ENCODE measurements around the gene SUDS3.

DNA sequence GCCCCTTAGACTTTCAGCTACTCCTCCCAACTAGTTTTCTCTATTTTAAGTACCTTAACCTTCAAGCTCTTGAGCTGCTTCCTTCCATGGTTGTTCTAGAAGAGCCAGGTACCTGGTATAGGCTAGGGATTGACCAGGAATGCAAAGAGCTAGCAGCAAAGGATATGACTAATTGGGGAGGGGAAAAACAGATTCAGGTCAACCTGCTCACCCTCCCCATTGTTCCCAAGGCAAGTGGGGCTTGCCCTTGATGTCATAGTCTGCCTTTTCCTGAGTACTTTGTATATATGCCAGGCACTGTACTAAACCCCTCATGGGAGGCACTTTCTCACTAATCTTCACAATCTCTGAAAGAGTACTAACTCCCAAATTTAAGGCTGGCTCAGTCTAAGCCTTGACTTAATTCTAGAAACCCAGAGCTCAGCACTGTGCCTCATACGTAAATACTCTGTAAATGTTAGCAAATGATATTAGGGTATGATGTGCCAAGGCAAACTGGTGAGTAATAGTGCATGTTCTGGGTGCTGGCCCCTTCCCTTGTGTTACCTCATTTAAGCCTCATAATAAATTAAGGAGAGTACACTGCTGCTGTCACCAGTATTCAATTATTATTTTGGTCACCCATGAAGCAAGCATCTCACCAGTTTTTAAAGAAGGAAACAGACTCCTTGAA, 42.2 kb downstream of the SUDS3 start:
- TF ChIP-seq, protein P1, sequence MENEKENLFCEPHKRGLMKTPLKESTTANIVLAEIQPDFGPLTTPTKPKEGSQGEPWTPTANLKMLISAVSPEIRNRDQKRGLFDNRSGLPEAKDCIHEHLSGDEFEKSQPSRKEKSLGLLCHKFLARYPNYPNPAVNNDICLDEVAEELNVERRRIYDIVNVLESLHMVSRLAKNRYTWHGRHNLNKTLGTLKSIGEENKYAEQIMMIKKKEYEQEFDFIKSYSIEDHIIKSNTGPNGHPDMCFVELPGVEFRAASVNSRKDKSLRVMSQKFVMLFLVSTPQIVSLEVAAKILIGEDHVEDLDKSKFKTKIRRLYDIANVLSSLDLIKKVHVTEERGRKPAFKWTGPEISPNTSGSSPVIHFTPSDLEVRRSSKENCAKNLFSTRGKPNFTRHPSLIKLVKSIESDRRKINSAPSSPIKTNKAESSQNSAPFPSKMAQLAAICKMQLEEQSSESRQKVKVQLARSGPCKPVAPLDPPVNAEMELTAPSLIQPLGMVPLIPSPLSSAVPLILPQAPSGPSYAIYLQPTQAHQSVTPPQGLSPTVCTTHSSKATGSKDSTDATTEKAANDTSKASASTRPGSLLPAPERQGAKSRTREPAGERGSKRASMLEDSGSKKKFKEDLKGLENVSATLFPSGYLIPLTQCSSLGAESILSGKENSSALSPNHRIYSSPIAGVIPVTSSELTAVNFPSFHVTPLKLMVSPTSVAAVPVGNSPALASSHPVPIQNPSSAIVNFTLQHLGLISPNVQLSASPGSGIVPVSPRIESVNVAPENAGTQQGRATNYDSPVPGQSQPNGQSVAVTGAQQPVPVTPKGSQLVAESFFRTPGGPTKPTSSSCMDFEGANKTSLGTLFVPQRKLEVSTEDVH (IDR thresholded peaks at IDR 0.05; ENCODE audit: low read depth, partially characterized antibody), result no peak
- no peak for TF ChIP-seq CBX5 (IDR thresholded peaks at IDR 0.05; ENCODE audit: low read depth)
- TF ChIP-seq POLR2A (IDR thresholded peaks at IDR 0.05; ENCODE audit: low read depth, low read length), result no peak
- TF ChIP-seq, protein P2, sequence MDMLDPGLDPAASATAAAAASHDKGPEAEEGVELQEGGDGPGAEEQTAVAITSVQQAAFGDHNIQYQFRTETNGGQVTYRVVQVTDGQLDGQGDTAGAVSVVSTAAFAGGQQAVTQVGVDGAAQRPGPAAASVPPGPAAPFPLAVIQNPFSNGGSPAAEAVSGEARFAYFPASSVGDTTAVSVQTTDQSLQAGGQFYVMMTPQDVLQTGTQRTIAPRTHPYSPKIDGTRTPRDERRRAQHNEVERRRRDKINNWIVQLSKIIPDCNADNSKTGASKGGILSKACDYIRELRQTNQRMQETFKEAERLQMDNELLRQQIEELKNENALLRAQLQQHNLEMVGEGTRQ (IDR thresholded peaks at IDR 0.05; ENCODE audit: borderline replicate concordance, low read depth, low read length), result no peak
- no peak for TF ChIP-seq SPI1 (IDR thresholded peaks at IDR 0.05; ENCODE audit: borderline replicate concordance, insufficient read depth, low read depth, low read length)
- TF ChIP-seq EZH2 (IDR thresholded peaks at IDR 0.05; ENCODE audit: borderline replicate concordance, control insufficient read depth, low read depth, low read length), result no peak
- TF ChIP-seq, protein P3, sequence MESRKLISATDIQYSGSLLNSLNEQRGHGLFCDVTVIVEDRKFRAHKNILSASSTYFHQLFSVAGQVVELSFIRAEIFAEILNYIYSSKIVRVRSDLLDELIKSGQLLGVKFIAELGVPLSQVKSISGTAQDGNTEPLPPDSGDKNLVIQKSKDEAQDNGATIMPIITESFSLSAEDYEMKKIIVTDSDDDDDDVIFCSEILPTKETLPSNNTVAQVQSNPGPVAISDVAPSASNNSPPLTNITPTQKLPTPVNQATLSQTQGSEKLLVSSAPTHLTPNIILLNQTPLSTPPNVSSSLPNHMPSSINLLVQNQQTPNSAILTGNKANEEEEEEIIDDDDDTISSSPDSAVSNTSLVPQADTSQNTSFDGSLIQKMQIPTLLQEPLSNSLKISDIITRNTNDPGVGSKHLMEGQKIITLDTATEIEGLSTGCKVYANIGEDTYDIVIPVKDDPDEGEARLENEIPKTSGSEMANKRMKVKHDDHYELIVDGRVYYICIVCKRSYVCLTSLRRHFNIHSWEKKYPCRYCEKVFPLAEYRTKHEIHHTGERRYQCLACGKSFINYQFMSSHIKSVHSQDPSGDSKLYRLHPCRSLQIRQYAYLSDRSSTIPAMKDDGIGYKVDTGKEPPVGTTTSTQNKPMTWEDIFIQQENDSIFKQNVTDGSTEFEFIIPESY (IDR thresholded peaks at IDR 0.05), result no peak
- TF ChIP-seq, protein P4, sequence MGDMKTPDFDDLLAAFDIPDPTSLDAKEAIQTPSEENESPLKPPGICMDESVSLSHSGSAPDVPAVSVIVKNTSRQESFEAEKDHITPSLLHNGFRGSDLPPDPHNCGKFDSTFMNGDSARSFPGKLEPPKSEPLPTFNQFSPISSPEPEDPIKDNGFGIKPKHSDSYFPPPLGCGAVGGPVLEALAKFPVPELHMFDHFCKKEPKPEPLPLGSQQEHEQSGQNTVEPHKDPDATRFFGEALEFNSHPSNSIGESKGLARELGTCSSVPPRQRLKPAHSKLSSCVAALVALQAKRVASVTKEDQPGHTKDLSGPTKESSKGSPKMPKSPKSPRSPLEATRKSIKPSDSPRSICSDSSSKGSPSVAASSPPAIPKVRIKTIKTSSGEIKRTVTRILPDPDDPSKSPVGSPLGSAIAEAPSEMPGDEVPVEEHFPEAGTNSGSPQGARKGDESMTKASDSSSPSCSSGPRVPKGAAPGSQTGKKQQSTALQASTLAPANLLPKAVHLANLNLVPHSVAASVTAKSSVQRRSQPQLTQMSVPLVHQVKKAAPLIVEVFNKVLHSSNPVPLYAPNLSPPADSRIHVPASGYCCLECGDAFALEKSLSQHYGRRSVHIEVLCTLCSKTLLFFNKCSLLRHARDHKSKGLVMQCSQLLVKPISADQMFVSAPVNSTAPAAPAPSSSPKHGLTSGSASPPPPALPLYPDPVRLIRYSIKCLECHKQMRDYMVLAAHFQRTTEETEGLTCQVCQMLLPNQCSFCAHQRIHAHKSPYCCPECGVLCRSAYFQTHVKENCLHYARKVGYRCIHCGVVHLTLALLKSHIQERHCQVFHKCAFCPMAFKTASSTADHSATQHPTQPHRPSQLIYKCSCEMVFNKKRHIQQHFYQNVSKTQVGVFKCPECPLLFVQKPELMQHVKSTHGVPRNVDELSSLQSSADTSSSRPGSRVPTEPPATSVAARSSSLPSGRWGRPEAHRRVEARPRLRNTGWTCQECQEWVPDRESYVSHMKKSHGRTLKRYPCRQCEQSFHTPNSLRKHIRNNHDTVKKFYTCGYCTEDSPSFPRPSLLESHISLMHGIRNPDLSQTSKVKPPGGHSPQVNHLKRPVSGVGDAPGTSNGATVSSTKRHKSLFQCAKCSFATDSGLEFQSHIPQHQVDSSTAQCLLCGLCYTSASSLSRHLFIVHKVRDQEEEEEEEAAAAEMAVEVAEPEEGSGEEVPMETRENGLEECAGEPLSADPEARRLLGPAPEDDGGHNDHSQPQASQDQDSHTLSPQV (IDR thresholded peaks at IDR 0.05), result no peak
